H1 (cell line): ENCODE results near the gene KRT84. TPM values are rescaled to one million over a fixed set of nuclear protein-coding genes. Genes with fewer than 3 reads are reported as not detected.

Experiments used
- CTCF ChIA-PET: fragments of 300-600 bp; sonication (Branson Sonifier 250); formaldehyde crosslinking; loops from one replicate; lab custom pipeline; 2021; ENCODE audit not compliant: partially characterized antibody; lab: Charles Lee
- POLR2A ChIA-PET: fragments of 300-600 bp; sonication (Branson Sonifier 250); formaldehyde crosslinking; loops from one replicate; lab custom pipeline; 2021; ENCODE audit warnings: inconsistent platforms; ENCODE audit not compliant: partially characterized antibody; lab: Charles Lee
- DNase-seq, 2 experiments: peaks; one replicate each; pipeline versions ENCODE4 v3.0.0 to v3.0.0-alpha.2; 2010 to 2022; ENCODE audit warnings: low spot score in 2 of 2, low read depth in 1 of 2, mixed read lengths in 1 of 2
- FAIRE-seq: peaks from 2 replicates; lab custom pipeline; 2011; peaks lifted over from hg19 to GRCh38; lab: Jason Lieb, UNC
- H2AFZ ChIP-seq: 2 replicates; pipeline ENCODE4 v1.8.1; 2012; ENCODE audit warnings: low read length, inconsistent platforms
- H2AK5ac ChIP-seq: 2 replicates; pipeline ENCODE4 v1.6.1; 2013; ENCODE audit warnings: low read depth, low read length
- H2BK120ac ChIP-seq: replicated peaks from 2 replicates; pipeline ENCODE3; 2013; ENCODE audit warnings: low read depth, low read length, inconsistent platforms
- H2BK12ac ChIP-seq: 2 replicates; pipeline ENCODE4 v1.6.1; 2013; ENCODE audit warnings: low read depth, low read length
- H2BK15ac ChIP-seq: 2 replicates; pipeline ENCODE4 v1.6.1; 2013; ENCODE audit warnings: low read length
- H2BK20ac ChIP-seq: 2 replicates; pipeline ENCODE4 v1.6.1; 2013; ENCODE audit warnings: low read length
- H2BK5ac ChIP-seq: 2 replicates; pipeline ENCODE4 v1.6.1; 2013; ENCODE audit warnings: low read depth, low read length
- H3K14ac ChIP-seq: 2 replicates; pipeline ENCODE4 v1.6.1; 2013; ENCODE audit warnings: inconsistent platforms; ENCODE audit not compliant: insufficient read length
- H3K18ac ChIP-seq: 2 replicates; pipeline ENCODE4 v1.6.1; 2013; ENCODE audit warnings: low read length; ENCODE audit errors: extremely low read depth
- H3K23ac ChIP-seq: 2 replicates; pipeline ENCODE4 v1.6.1; 2013; ENCODE audit warnings: inconsistent platforms; ENCODE audit not compliant: insufficient read length
- H3K23me2 ChIP-seq: 2 replicates; pipeline ENCODE4 v1.6.1; 2013; ENCODE audit warnings: low read depth, low read length
- H3K27ac ChIP-seq: 2 replicates; pipeline ENCODE4 v1.6.1; 2011; ENCODE audit warnings: low read depth, low read length, inconsistent platforms
- H3K27me3 ChIP-seq, 4 experiments: replicated peaks in 1 of 4; 1 replicate in 1 of 4; 2 replicates in 3 of 4; pipeline versions ENCODE4 v1.6.1 to v1.8.1; 2011 to 2013; ENCODE audit warnings: low read length in 3 of 4, mild to moderate bottlenecking in 3 of 4, inconsistent platforms in 2 of 4, mixed read lengths in 2 of 4, moderate library complexity in 1 of 4; ENCODE audit not compliant: control insufficient read depth in 3 of 4, insufficient read depth in 3 of 4; ENCODE audit errors: extremely low read depth in 1 of 4
- H3K36me3 ChIP-seq, 4 experiments: 2 replicates each; pipeline versions ENCODE4 v1.6.1 to v1.8.1; 2011 to 2013; ENCODE audit warnings: mild to moderate bottlenecking in 4 of 4, low read length in 3 of 4, moderate library complexity in 2 of 4, control low read depth in 1 of 4, inconsistent platforms in 1 of 4; ENCODE audit not compliant: insufficient read depth in 4 of 4, control insufficient read depth in 2 of 4
- H3K4ac ChIP-seq: replicated peaks from 2 replicates; pipeline ENCODE3; 2013; ENCODE audit warnings: low read length, low read depth, mixed read lengths, inconsistent platforms; ENCODE audit not compliant: insufficient read length
- H3K4me1 ChIP-seq, 4 experiments: replicated peaks in 1 of 4; 1 replicate in 1 of 4; 2 replicates in 3 of 4; pipeline versions ENCODE4 v1.6.1 to v1.8.1; 2011 to 2013; ENCODE audit warnings: low read length in 3 of 4, inconsistent platforms in 2 of 4, mixed read lengths in 1 of 4; ENCODE audit not compliant: insufficient read depth in 4 of 4, control insufficient read depth in 3 of 4
- H3K4me2 ChIP-seq, 2 experiments: 2 replicates each; pipeline versions ENCODE4 v1.6.1 to v1.8.1; 2011 to 2013; ENCODE audit warnings: low read depth in 2 of 2, low read length in 2 of 2, control low read depth in 1 of 2, inconsistent platforms in 1 of 2, mild to moderate bottlenecking in 1 of 2; ENCODE audit not compliant: insufficient read depth in 1 of 2
- H3K4me3 ChIP-seq, 4 experiments: fragments of 200-600, 300-600 bp in 1 of 4; sonication (generic), shearing (Covaris generic), sonication (Bioruptor Twin) in 1 of 4; 2 replicates each; pipeline versions ENCODE4 v1.5.1 to v1.8.1; 2011 to 2016; ENCODE audit warnings: low read length in 4 of 4, low read depth in 3 of 4, control low read depth in 2 of 4, inconsistent platforms in 2 of 4, mild to moderate bottlenecking in 2 of 4, mixed read lengths in 1 of 4, moderate library complexity in 1 of 4; ENCODE audit not compliant: insufficient read depth in 2 of 4; ENCODE audit errors: extremely low read depth in 1 of 4
- H3K56ac ChIP-seq: replicated peaks from 2 replicates; pipeline ENCODE3; 2013; ENCODE audit warnings: low read depth, mild to moderate bottlenecking, mixed read lengths, low read length, inconsistent platforms; ENCODE audit not compliant: insufficient read length
- H3K79me1 ChIP-seq: 2 replicates; pipeline ENCODE4 v1.6.1; 2013; ENCODE audit warnings: low read depth, low read length, control low read depth
- H3K79me2 ChIP-seq, 2 experiments: 2 replicates each; pipeline versions ENCODE4 v1.6.1 to v1.8.1; 2012 to 2013; ENCODE audit warnings: low read length in 2 of 2, mild to moderate bottlenecking in 2 of 2, inconsistent platforms in 1 of 2; ENCODE audit not compliant: insufficient read depth in 2 of 2, control insufficient read depth in 1 of 2
- H3K9ac ChIP-seq, 4 experiments: replicated peaks in 1 of 4; 1 replicate in 1 of 4; 2 replicates in 3 of 4; pipeline versions ENCODE4 v1.6.1 to v1.8.1; 2011 to 2013; ENCODE audit warnings: low read depth in 3 of 4, low read length in 3 of 4, control low read depth in 2 of 4, mild to moderate bottlenecking in 2 of 4, moderate library complexity in 2 of 4, inconsistent platforms in 1 of 4; ENCODE audit errors: extremely low read depth in 1 of 4
- H3K9me3 ChIP-seq, 2 experiments: 2 replicates each; pipeline versions ENCODE4 v1.6.1 to v1.8.1; 2012 to 2013; ENCODE audit warnings: mild to moderate bottlenecking in 2 of 2, moderate library complexity in 2 of 2, control low read depth in 1 of 2, inconsistent platforms in 1 of 2, low read depth in 1 of 2, low read length in 1 of 2, mixed read lengths in 1 of 2; ENCODE audit not compliant: insufficient read depth in 2 of 2
- H4K20me1 ChIP-seq, 2 experiments: replicated peaks in 1 of 2; 2 replicates each; pipeline versions ENCODE3 to v1.8.1; 2011 to 2013; ENCODE audit warnings: inconsistent platforms in 2 of 2, low read length in 2 of 2, mild to moderate bottlenecking in 1 of 2; ENCODE audit not compliant: insufficient read depth in 2 of 2, control insufficient read depth in 1 of 2
- H4K5ac ChIP-seq: 2 replicates; pipeline ENCODE4 v1.6.1; 2013; ENCODE audit warnings: low read length, low read depth, mixed read lengths, inconsistent platforms; ENCODE audit not compliant: insufficient read length
- H4K8ac ChIP-seq: 2 replicates; pipeline ENCODE4 v1.8.0; 2013; ENCODE audit warnings: mild to moderate bottlenecking, moderate library complexity, low read length, inconsistent platforms; ENCODE audit not compliant: insufficient read depth; ENCODE audit errors: extremely low read depth
- H4K91ac ChIP-seq: replicated peaks from 2 replicates; pipeline ENCODE3; 2013; ENCODE audit warnings: low read length, mixed read lengths, inconsistent platforms; ENCODE audit not compliant: insufficient read length
- BCL11A ChIP-seq, 2 experiments: IDR thresholded peaks; one replicate each; pipeline ENCODE4 v1.6.1; 2011; ENCODE audit warnings: low read depth in 2 of 2, low read length in 2 of 2, mild to moderate bottlenecking in 2 of 2
- CHD2 ChIP-seq: IDR thresholded peaks from 2 replicates; pipeline ENCODE4 v1.6.1; 2012; ENCODE audit warnings: low read length, improper control_type of control experiment
- CREB1 ChIP-seq: IDR thresholded peaks from 2 replicates; pipeline ENCODE4 v1.6.1; 2012; ENCODE audit warnings: inconsistent platforms
- EZH2 ChIP-seq: fragments of 200-600 bp; sonication (generic); IDR thresholded peaks from 2 replicates; pipeline ENCODE4 v1.7.1; 2012; ENCODE audit warnings: low read depth, mild to moderate bottlenecking, moderate library complexity, low read length, inconsistent platforms; ENCODE audit not compliant: severe bottlenecking
- HDAC6 ChIP-seq: IDR thresholded peaks from one replicate; pipeline ENCODE4 v1.7.1; 2012; ENCODE audit warnings: low read depth, mild to moderate bottlenecking, inconsistent platforms, low read length, moderate library complexity
- PHF8 ChIP-seq: fragments of 200-600 bp; sonication (generic); conservative IDR thresholded peaks from 2 replicates; pipeline ENCODE4 v1.7.1; 2012; ENCODE audit warnings: low read depth, mild to moderate bottlenecking, inconsistent platforms, low read length, moderate library complexity
- POLR2AphosphoS5 ChIP-seq: IDR thresholded peaks from 2 replicates; pipeline ENCODE4 v1.6.1; 2011; ENCODE audit warnings: low read depth, low read length
- SAP30 ChIP-seq: fragments of 300-600 bp; sonication (generic); IDR thresholded peaks from 2 replicates; pipeline ENCODE4 v1.7.1; 2012; ENCODE audit warnings: low read length, moderate library complexity, mild to moderate bottlenecking, inconsistent platforms; ENCODE audit not compliant: insufficient read depth, insufficient replicate concordance
- SP2 ChIP-seq: IDR thresholded peaks from 2 replicates; pipeline ENCODE4 v1.6.1; 2012; ENCODE audit warnings: mild to moderate bottlenecking, low read length, inconsistent platforms
- SP4 ChIP-seq: IDR thresholded peaks from 2 replicates; pipeline ENCODE4 v1.6.1; 2012; ENCODE audit warnings: low read length, inconsistent platforms
- WGBS, 2 experiments: shearing (Covaris generic) in 1 of 2; methylation state at CpG; one replicate each; pipeline versions ENCODE4 v1.1.6 to v1.1.7; 2013 to 2015; ENCODE audit warnings: low lambda C conversion rate in 2 of 2, mixed read lengths in 2 of 2, inconsistent platforms in 1 of 2, low coverage in 1 of 2, missing lambda C conversion rate in 1 of 2; ENCODE audit not compliant: insufficient replicate concordance in 2 of 2, insufficient coverage in 1 of 2, insufficient read length in 1 of 2; ENCODE audit errors: extremely low coverage in 1 of 2, missing lambda C conversion rate in 1 of 2; 5-methylcytosine and 5-hydroxymethylcytosine counted together
- polyA plus RNA-seq, 7 experiments: library from polyadenylated mRNA; depleted of rRNA in 3 of 7; stranded (reverse) in 5 of 7; unstranded in 2 of 7; fragments of >200 nt in 5 of 7; fragments of 200-250 nt in 2 of 7; gene quantifications; 1 replicate in 5 of 7; 2 replicates in 1 of 7; 4 replicates in 1 of 7; pipeline versions ENCODE4 v1.2.1 to v1.2.3, GENCODE V29; 2011 to 2013; ENCODE audit warnings: missing spikeins in 2 of 7, mixed read lengths in 2 of 7
- total RNA-seq: library from RNA; stranded (reverse); fragmentation: NEBNext Ultra II Directional; extraction: Animal tissue kit (Norgen Biotek cat#: 25700); gene quantifications from 2 replicates; pipeline ENCODE4 v1.2.1, GENCODE V29; 2021

The KRT84 gene
- total and polyA plus RNA-seq, 2 of the 8 experiments (the other 6 are each of a cell fraction or from before 2014, with no cell fraction given): not detected

- H3K27me3 ChIP-seq: no peaks in the 10 kb centered on the region
- WGBS, 2 experiments: 91% methylated on average over 3 of the region's 3 CpGs; no CpG with 5 or more reads in 1 of the 2 experiments
- no peak overlapping the region for H2BK120ac ChIP-seq
- TF ChIP-seq EZH2: no peak
- no peak for TF ChIP-seq PHF8
- TF ChIP-seq CHD2: no peak
- no peak for TF ChIP-seq BCL11A (IDR thresholded peaks at IDR 0.05; ENCODE audit: low read depth in 2 of 2, low read length in 2 of 2)
- TF ChIP-seq POLR2AphosphoS5: no peak
- TF ChIP-seq SP2: no peak
- no peak for TF ChIP-seq HDAC6
- TF ChIP-seq CREB1: no peak
- TF ChIP-seq SAP30: no peak
- no peak for TF ChIP-seq SP4
Observed at GRCh38 chr12:52333321-52333720, 52.1 kb downstream of the KRT84 start.

More at GRCh38 chr12:52333321-52333720, 52.1 kb downstream of the KRT84 start:
- Histone ChIP-seq H2AK5ac (no peak overlapping the region), H3K4me3 (no peak overlapping the region), H2BK12ac (no peak overlapping the region), H2BK20ac (no peak overlapping the region), H3K4me2 (no peak overlapping the region), H3K14ac (no peak overlapping the region), H2AFZ (no peak overlapping the region), H3K27ac (no peak overlapping the region), H3K23me2 (no peaks in the 10 kb centered on the region), H4K91ac (no peak overlapping the region), H2BK5ac (no peak overlapping the region), H3K36me3 (no peaks in the 10 kb centered on the region), H4K8ac (no peak overlapping the region), H2BK15ac (no peak overlapping the region), H4K20me1 (no peaks in the 10 kb centered on the region), H3K18ac (no peak overlapping the region), H3K9me3 (no peaks in the 10 kb centered on the region), H3K4ac (no peak overlapping the region), H3K4me1 (peaks cover 0 to 3% (median 0%) of the 10 kb centered on the region in 4 experiments; a peak in 1 of 7 replicates), H4K5ac (no peak overlapping the region), H3K79me1 (no peaks in the 10 kb centered on the region), H3K79me2 (no peaks in the 10 kb centered on the region), H3K56ac (no peak overlapping the region), H3K9ac (no peak overlapping the region), H3K23ac (no peak overlapping the region)
- FAIRE-seq (no peak), DNase-seq (no peak)
- POLR2A ChIA-PET: no interaction called here
- CTCF ChIA-PET: interaction anchor here (1.1 to 19.8 kb wide), 8 partner anchors 13 to 111 kb away, joined by 3 to 353 read pairs (median 5); partner anchors contain the start of genes KRT83 and KRT85
